NK-92 (cell line): ENCODE results near the gene FXYD1.

Experiments used
- DNase-seq: peaks from one replicate; lab custom pipeline; 2025; ENCODE audit not compliant: unreplicated experiment; lab: John Stamatoyannopoulos, UW

Gene FXYD1

DNA sequence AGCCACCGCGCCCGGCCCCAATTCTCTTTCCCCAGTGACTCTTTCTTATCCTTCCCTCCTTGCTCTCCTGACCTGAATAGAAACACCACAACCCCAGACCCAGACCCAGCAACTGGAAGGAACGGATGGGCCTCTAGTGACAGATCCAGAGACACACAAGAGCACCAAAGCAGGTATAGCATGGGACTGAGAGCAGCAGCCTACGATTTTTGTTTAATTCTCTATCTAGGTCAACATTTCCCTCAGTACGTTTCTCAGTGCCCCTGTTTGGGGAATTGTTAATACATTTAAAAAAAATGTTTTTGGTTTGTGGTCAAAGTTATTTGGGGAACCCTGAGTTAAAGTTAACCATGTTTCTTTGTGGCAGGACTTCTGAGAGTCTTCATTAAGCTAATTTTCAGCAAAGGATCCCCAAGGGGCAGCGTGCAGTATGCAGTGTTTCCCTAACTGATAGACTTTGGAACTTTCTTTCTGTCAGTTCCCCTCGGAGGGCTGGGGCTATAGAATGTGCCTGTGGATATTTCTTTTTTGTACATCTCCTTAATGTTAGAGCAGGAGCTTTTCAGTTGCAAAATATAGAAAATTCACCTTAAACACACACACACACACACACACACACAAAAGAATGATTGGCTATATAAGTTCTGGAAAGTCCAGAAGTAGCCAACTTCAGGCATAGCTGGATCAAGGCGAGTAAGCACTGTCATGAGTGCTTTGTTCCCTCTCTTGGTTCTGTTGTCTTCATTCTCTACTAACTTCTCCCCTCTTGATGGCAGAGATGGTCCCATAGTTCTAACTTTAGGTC, 22.2 kb downstream of the FXYD1 start:
- no peak for DNase-seq

DNA sequence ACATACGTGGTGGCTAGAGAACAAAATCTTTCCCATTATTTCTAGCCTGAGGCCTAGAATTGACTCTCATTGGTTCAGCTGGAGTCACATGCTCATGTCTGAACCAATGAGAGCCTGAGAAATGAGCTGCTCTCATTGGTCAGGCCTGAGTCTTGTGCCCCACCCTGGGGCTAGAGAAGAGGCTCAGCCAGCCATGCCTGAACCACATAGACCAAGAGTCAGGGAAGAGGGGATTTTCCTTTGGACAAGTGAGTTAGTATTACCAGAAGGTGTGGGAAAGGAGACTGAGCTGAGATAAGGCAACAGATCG, 22.8 kb downstream of the FXYD1 start:
- DNase-seq, result no peak

DNA sequence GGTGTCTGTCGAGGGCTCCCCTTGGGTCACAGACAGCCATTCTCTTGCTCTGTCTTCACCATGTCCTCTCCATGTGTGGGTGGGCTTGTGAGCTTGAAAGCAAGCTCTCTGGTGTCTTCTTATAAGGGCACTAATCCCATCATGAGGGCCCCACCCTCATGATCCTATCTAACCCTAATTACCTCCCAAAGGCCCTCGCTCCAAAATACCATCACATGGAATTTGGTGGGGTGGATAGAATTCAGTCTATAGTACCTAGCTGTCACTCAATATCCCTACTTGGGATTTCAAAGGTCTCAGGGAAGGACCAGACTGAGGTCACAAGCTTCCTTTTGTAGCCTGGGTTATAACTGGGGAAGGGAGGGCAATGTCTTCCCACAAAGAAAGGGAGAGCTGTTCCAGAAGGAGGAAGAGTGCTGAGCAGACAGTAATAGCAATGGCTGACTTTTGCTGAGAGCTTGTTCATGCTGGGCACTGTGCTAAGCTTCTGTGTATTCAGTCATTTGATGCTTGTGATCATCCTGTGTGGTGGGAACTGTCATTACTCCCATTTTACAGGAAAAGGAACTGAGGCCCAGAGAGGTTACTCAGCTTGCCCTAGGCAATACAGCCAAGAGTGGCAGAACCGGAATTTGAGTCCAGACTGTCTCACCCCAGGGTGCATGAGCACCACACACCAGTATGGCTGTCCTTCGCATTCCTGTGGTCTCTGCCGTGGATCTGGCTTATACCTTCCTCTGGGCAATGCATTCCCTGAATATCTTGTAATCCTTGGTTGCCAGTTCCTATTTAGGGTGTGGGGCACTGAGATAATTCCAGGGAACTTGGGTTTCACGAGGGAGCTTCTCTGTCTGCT, 24.1 kb downstream of the FXYD1 start:
- DNase-seq, result no peak

DNA sequence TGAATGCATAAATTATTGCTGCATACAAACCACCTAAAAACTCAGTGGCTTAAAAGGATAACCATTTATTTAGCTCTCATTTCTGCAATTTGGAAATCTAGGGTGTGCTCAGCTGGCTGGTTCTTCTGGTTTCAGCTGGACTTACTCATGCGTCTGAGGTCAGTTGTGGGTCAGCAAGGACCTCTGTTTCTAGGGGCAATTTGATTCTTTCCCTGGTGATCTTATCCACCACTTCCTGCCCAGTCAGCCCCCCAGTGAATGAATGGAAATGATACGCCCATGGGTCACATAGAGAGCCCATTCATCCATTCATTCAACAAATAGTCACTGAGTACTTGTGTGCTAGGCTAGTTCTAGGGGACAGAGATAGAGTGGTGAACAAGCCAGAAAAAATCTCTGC, 25.8 kb downstream of the FXYD1 start:
- no peak for DNase-seq

DNA sequence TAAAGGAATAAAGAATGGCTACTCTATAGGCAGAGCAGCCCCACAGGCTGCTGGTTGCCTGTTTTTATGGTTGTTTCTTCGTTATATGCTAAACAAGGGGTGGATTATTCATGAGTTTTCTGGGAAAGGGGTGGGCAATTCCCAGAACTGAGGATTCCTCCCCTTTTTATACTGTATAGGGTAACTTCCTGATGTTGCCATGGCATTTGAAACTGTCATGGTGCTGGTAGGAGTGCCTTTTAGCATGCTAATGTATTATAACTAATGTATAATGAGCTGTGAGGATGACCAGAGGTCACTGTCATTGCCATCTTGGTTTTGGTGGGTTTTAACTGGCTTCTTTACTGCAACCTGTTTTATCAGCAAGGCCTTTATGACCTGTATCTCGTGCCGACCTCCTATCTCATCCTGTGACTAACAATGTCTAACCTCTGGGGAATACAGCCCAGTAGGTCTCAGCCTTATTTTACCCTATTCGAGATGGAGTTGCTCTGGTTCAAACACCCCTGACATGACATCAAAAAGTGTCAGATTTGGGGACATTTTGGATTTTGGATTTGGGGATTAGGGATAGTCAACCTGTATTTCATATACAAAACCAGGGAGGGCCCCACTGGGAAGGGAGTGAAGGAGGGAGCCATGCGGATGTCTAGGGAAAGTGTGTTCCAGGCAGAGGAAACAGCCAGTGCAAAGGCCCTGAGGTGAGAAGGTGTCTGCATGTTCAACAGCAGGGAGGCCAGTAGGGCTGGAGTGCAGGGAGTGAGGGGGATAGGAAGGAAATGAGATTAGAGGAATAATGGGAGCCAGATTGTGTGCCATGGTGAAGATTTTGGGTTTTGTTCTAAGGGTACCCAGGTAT, 26.8 kb downstream of the FXYD1 start:
- DNase-seq, result no peak

DNA sequence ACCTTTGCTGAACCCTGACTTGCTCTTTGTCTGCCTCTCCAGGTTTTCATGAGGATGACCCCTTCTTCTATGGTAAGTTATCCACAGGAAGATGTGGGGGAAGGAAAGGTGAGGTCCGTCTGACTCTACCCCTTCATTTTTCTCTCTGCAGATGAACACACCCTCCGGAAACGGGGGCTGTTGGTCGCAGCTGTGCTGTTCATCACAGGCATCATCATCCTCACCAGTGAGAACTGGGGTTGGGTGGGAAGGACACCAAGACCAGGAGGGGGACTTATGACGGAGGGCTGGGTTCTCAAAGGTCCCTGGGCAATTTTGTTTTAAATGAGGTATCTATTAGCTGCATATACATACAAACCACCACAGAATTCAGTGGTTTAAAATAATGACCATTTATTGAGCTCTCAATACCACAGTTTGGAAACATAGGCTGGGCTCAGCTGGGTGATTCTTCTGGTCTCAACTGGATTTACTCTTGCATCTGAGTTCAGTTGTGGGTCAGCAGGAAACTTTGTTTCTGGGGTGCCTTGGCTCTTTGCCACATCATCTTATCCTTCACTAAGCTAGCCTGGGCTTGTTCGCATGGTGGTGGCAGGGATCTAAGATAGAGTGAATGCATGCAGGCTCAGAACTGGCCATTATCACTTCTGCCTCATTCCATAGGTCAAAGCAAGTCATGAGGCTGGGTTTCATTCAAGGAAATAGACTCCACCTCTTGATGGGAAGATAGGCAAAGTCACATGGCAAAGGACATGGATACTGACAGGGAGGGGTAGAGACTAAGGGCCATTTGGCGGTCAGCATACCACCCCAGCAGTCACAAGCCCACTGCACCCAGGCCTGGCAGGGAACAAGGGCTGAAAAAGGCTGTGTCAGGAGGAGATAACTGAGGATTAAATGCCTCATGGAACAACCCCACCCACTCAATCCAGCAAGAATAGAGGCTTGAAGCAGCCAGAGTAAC, 27.8 kb downstream of the FXYD1 start:
- no peak for DNase-seq

DNA sequence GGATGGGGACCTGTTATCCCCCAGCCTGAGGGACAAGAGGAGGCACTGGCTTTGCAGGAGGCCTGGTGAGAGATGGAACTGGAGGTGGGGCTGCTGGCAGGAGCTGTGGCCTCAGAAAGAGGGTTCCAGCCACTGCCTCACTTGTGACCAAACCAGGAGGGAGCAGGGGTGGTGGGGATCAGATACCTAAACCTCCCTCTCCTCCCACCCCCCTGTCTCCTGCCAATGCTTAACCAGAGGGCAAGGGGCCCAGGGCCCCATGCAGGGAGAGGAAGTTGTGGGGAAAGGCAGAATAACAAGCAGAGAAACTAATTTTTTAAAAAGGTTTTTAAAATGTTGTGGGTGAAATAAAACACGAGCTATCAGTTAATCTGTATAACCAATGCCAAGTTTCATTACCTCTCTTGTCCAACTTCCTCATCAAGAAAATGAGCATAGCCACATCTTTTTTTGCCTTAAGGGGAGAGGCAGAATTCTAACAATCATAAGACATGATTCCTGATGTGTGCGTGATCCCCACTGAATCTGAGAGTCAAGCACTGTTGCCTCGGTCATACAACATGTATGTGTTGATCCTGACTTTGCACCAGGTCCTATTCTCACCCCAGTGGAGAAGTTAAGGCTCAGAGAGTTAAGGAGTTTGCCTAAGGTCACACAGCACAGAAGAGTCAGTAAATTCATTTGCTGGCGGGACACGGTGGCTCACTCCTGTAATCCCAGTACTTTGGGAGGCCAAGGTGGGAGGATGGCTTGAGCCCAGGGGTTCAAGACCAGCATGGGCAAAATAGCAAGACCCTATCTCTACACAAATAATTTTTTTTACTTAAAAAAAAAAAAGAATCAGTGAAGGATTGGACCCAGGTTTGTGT, 28.9 kb downstream of the FXYD1 start:
- no peak for DNase-seq

DNA sequence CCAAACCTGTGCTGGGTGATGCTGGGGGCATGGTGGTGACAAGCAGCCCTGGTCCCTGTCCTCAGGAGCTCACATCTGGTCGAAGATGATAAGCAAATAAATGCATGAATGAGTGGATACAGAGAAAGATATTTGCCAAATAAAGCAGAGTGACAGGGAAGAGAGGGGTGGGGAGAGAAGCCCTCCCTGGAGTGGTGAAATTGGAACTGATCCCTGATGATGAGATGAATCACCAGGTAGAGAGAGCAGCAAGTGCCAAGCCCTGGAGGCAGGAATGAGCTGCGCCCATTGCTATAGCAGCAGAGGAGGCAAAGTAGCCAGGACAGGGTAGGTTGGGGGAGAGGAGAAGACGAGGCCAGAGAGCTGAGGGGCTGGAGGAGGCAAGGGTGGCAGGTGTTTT, 29.6 kb downstream of the FXYD1 start:
- no peak for DNase-seq

DNA sequence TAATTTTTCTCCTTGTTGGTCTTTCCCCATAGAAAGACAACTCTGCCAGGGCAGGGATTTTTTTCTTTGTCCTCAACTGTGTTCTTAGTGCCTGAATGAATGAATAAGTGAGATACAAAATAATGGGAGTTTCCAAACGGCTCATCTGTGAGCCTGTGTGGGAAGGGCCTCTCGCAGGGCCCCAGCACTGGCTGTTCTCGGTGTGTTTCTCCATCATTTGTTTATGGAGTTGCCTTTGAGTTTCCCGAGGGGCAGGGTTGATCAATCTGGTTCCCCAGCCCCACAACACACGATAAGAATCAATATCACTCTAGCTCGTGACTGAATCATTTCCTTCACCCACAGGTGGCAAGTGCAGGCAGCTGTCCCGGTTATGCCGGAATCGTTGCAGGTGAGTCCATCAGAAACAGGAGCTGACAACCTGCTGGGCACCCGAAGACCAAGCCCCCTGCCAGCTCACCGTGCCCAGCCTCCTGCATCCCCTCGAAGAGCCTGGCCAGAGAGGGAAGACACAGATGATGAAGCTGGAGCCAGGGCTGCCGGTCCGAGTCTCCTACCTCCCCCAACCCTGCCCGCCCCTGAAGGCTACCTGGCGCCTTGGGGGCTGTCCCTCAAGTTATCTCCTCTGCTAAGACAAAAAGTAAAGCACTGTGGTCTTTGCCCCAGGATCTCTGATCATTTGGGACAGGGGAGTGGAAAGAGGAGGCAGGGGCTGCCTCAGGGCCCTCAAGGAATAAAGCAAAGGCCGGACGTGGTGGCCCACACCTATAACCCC, 30.8 kb downstream of the FXYD1 start:
- DNase-seq, result no peak

DNA sequence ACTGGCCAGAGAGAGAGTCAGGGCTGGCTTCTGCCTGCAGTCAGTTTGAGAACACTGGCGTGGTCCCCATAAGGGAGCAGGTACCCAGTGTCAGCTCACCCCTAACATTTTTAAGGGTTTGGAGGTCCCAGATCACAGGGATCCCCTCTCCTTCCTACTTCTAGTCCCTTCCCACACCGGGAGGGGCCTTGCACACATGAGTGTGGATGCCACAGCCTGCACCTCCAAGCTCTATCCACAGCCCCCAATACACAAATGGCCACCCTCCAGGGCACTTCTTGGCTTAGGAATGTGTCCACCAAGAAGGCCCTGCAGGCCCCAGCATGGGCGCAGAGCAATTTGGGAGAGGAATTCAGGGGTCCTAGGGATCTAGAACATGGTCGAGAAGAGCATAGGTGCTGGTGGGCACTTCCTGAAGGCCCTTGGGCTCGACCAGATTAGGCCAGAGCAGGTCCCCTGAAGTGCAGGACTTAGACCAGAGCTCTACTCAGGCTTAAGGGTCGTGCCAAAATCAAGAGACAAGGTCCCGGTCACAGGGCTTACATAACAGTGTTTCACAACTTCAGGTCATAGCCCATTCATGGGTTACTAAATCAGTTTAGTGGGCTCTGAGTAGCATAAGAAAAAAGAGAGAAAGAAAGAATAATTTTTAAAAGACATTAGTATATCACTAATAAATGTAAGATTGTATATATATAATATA, 31.9 kb downstream of the FXYD1 start:
- no peak for DNase-seq

DNA sequence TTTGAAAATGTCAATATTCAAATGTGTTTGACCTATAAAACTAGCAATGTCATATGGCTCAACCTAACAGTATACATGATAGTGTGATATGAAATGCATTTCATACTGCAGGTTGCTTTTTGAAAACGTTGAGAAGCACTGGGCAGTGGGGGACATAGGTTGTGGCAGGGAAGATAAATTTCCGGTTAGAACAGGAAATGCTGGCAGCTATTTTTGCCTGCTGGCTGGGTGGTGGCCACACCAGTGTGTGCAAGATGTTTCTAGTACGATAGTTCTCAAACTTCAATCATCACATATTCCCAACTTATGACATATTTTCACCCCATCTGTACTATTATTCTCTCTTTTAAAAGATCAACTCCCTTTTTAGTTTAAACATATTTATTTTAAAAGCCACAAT, 33.1 kb downstream of the FXYD1 start:
- no peak for DNase-seq

DNA sequence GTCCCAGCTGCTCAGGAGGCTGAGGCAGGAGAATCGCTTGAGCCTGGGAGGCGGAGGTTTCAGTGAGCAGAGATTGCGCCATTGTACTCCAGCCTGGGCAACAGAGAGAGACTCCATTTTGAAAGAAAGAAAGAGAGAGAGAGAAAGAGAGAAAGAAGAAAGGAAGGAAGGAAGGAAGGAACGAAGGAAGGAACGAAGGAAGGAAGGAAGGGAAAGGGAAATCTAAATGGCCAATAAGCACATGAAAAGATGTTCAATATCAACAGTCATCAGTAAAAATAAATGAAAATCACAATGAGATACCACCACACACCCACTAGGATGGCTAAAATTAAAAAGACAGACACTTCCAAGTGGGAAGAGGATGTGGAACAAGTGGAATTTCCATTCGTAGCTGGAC, 35.6 kb downstream of the FXYD1 start:
- no peak for DNase-seq

DNA sequence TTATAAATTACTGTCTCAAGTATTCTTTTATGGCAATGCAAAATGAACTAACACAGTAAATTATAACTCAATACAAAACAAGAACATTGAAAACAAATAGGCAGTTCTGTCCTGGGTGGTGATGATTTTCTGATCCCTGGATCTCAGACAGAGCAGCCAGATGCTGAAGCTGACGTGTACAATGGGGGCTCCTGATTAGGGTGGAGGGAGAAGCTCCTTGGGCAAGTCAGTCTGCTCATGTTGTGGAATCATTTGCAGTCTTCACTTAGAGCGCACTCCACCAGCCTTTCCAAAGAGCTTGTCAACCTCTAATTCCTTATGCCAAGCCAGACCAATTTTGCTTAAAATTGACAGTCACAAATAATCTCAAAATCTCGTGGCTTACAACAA, 37.6 kb downstream of the FXYD1 start:
- no peak for DNase-seq

DNA sequence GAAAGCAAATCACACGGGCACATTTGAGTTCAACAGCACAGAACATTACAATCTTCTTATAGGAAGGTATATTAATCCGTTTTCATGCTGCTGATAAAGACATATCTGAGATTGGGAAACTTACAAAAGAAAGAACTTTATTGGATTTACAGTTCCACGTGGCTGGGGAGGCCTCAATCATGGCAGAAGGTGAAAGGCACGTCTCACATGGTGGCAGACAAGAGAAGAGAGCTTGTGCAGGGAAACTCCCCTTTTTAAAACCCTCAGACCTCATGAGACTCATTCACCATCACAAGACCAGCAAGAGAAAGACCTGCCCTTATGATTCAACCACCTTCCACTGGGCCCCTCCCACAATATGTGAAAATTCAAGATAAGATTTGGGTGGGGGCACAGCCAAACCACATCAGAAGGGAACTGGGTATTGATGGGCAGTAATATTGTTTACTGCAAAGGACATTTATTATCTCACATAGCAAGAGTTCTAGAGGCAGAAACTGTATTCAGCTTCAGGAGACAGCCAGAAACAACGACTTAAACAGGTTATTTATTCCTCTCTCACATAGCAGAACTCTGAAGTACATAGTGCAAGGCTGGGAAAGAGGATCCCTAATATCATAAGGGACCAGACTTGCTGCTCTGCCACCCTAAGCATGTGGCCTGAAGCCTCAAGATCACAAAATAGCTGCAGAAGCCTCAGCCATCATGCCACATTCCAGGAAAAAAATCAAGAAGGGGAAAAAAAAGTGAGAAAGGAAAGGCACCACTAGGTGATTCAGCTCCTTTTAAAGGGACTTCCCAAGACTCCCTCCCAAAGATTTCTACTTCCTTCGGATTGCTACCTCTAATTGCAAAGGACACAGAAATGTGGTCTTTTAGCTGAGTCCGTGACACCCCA, 39.0 kb downstream of the FXYD1 start:
- no peak for DNase-seq

DNA sequence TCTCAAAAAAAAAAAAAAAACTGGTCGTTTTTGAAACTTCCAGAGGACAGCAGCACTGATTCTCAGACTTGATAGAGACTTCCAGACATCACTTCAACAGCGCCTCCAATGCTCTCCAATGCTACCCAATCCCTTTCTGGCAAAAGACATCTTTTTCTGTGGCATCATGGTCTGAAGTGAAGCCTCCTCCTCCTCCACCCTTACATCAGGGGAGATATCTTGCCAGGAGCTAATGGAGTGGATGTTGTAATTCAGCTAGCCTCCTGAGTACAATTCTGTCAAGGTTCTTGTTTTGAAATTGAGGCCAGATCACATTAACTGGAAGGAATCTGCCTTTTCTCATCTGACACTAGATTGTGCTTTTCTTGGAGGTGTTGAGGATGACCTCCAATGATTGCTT, 40.1 kb downstream of the FXYD1 start:
- DNase-seq, result no peak

DNA sequence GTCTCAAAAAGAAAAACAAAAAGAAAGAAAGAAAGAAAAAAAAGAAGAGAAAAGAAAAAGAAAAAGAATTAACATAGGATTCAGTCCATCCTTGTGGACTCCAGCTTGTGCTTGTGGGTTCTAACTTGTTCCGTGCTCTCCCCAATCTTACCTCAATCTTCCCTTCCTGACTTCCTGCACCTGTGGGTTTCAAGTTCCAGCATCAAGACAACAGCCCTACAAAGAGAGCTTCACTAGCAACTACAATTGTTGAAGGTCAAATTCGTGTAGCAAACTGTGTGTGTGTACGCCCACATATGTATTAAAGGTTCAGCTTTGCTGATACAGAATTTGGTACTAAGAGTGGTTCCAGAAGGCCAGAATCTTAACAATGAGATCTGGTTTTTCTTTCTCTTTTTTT, 41.2 kb downstream of the FXYD1 start:
- no peak for DNase-seq

DNA sequence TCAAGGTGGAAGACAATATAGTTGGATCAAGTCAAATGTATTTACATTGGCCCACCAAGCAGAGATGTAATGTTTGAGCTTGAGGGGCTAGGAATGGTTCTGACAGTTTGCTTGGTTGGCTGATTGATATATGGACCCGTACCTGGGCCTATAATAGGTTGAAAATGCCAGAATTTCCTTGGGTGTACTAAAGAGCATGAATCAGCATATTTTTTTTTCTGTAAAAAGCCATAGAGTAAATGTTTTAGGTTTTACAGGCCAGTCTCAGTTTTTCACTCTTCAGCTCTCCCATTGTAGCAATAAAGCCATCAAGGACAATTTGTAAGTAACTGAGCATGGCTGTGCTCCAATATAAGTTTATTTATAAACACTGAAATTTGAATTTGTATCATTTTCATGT, 42.8 kb downstream of the FXYD1 start:
- no peak for DNase-seq
